Keratinocyte (primary cell): ENCODE data around the gene DTNBP1. TPM values are rescaled to one million over a fixed set of nuclear protein-coding genes. Genes with fewer than 3 reads are reported as not detected.

Experiments
- DNase-seq: peaks from one replicate; pipeline ENCODE4 v3.0.0-alpha.2; 2011; ENCODE audit warnings: low read depth, missing footprints, low spot score
- FAIRE-seq: peaks from 2 replicates; lab custom pipeline; 2011; peaks lifted over from hg19 to GRCh38; lab: Jason Lieb, UNC
- H2AFZ ChIP-seq: 2 replicates; pipeline ENCODE4 v1.6.0; 2012; ENCODE audit warnings: low read length, control low read depth, inconsistent platforms; ENCODE audit not compliant: control insufficient read depth
- H3K27ac ChIP-seq: 2 replicates; pipeline ENCODE4 v1.5.1; 2011; ENCODE audit warnings: low read length; ENCODE audit not compliant: control insufficient read depth, insufficient read depth
- H3K27me3 ChIP-seq: 3 replicates; pipeline ENCODE4 v1.6.0; 2011; ENCODE audit warnings: low read length; ENCODE audit not compliant: control insufficient read depth, insufficient read depth; ENCODE audit errors: extremely low read depth
- H3K36me3 ChIP-seq, 2 experiments: 2 replicates in 1 of 2; 3 replicates in 1 of 2; pipeline ENCODE4 v1.5.1; 2011; ENCODE audit warnings: low read length in 2 of 2, mild to moderate bottlenecking in 1 of 2; ENCODE audit not compliant: control insufficient read depth in 2 of 2, insufficient read depth in 2 of 2; ENCODE audit errors: extremely low read depth in 1 of 2
- H3K4me1 ChIP-seq: 3 replicates; pipeline ENCODE4 v1.5.1; 2011; ENCODE audit warnings: low read length; ENCODE audit not compliant: control insufficient read depth, insufficient read depth; ENCODE audit errors: extremely low read depth
- H3K4me2 ChIP-seq: 3 replicates; pipeline ENCODE4 v1.6.0; 2011; ENCODE audit warnings: low read depth, low read length; ENCODE audit not compliant: control insufficient read depth, insufficient read depth; ENCODE audit errors: extremely low read depth
- H3K4me3 ChIP-seq, 3 experiments: fragments of 200-600 bp in 1 of 3; sonication (generic) in 1 of 3; 2 replicates in 2 of 3; 3 replicates in 1 of 3; pipeline ENCODE4 v1.5.1; 2011 to 2016; ENCODE audit warnings: low read length in 3 of 3, mild to moderate bottlenecking in 3 of 3, control low read depth in 2 of 3, inconsistent platforms in 1 of 3, low read depth in 1 of 3, mixed read lengths in 1 of 3, mixed run types in 1 of 3, moderate library complexity in 1 of 3; ENCODE audit not compliant: control insufficient read depth in 2 of 3, insufficient read depth in 2 of 3; ENCODE audit errors: extremely low read depth in 1 of 3
- H3K79me2 ChIP-seq: 2 replicates; pipeline ENCODE4 v1.6.0; 2012; ENCODE audit warnings: low read length; ENCODE audit not compliant: control insufficient read depth, insufficient read depth
- H3K9ac ChIP-seq: 3 replicates; pipeline ENCODE4 v1.6.0; 2011; ENCODE audit warnings: low read length; ENCODE audit not compliant: control insufficient read depth, insufficient read depth; ENCODE audit errors: extremely low read depth
- H3K9me1 ChIP-seq: 3 replicates; pipeline ENCODE4 v1.6.0; 2011; ENCODE audit warnings: low read length; ENCODE audit not compliant: control insufficient read depth, insufficient read depth; ENCODE audit errors: extremely low read depth
- H3K9me3 ChIP-seq: 2 replicates; pipeline ENCODE4 v1.5.1; 2012; ENCODE audit warnings: low read depth, low read length; ENCODE audit not compliant: control insufficient read depth
- H4K20me1 ChIP-seq: 3 replicates; pipeline ENCODE4 v1.6.0; 2011; ENCODE audit warnings: low read length; ENCODE audit not compliant: control insufficient read depth, insufficient read depth; ENCODE audit errors: extremely low read depth
- EZH2 ChIP-seq: IDR thresholded peaks from one replicate; pipeline ENCODE4 v1.6.1; 2012; ENCODE audit warnings: inconsistent platforms, mild to moderate bottlenecking, low read length, moderate library complexity
- dilution Hi-C: fragments of 300-500 bp; cut with MboI; formaldehyde crosslinking; loops from one replicate; pipeline ENCODE4 v1.7.0; 2020; ENCODE audit warnings: low sequenced_read_pairs; ENCODE audit not compliant: extremely low pct_ligation_motif_present
- polyA plus RNA-seq, 5 experiments: library from polyadenylated mRNA; depleted of rRNA in 3 of 5; stranded (reverse) in 3 of 5; stranded (forward) in 1 of 5; unstranded in 1 of 5; fragments of >200 nt; gene quantifications; 1 replicate in 1 of 5; 2 replicates in 3 of 5; 3 replicates in 1 of 5; pipeline versions ENCODE4 v1.2.1 to v1.2.3, GENCODE V29; 2011 to 2012; ENCODE audit warnings: missing spikeins in 2 of 5, low read depth in 1 of 5, low replicate concordance in 1 of 5
- TF ChIP-seq, protein P1 (sequence below), 3 experiments: IDR thresholded peaks in 1 of 3; conservative IDR thresholded peaks in 1 of 3; optimal IDR thresholded peaks in 1 of 3; 2 replicates in 2 of 3; 3 replicates in 1 of 3; pipeline versions ENCODE3 to v1.5.1; 2011; ENCODE audit warnings: low read length in 3 of 3, mild to moderate bottlenecking in 3 of 3, moderate library complexity in 2 of 3, control low read depth in 1 of 3, inconsistent platforms in 1 of 3; ENCODE audit not compliant: insufficient read depth in 2 of 3; ENCODE audit errors: extremely low read depth in 1 of 3

DTNBP1 gene
- polyA plus RNA-seq, 1 donor (not counting 4 experiments of a cell fraction or from before 2014, with no cell fraction given), result 11.5 TPM

DNA sequence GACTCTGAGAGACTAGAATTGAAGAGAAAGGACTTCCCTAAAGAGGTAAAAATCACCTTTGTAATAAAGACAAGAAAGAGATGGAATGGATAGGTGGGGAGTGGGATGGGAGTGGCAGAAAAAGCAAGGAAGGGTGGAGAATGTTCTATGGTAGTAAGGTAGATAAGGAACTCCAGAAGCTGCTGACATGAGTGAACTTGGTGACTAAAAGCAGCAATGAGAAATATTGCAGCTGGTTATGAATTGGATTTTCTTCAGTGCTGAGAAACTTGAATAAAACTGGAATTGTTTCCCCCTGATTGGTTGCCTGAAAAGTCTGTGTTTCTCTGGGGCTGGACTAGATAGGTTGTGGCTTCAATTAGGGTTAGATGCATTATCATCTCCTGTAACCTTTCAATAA lies 15.7 kb upstream of the DTNBP1 start:
- no peaks in the 10 kb centered on the region for H4K20me1 ChIP-seq
- no peaks in the 10 kb centered on the region for H3K79me2 ChIP-seq
- no peaks in the 10 kb centered on the region for H3K9me3 ChIP-seq
- H3K4me3 ChIP-seq, result no peak overlapping the region
- H3K27ac ChIP-seq, result no peak overlapping the region
- H3K4me2 ChIP-seq, result no peak overlapping the region
- peaks cover 6% of the 10 kb centered on the region for H3K27me3 ChIP-seq
- H3K9ac ChIP-seq, result no peak overlapping the region
- DNase-seq (no peak), FAIRE-seq (no peak)
- dilution Hi-C loops, result loop anchor here (25.0 kb wide), 1 partner anchor 509 kb away; no protein-coding TSS in a partner anchor
- no peak for TF ChIP-seq EZH2
- TF ChIP-seq, protein P1, sequence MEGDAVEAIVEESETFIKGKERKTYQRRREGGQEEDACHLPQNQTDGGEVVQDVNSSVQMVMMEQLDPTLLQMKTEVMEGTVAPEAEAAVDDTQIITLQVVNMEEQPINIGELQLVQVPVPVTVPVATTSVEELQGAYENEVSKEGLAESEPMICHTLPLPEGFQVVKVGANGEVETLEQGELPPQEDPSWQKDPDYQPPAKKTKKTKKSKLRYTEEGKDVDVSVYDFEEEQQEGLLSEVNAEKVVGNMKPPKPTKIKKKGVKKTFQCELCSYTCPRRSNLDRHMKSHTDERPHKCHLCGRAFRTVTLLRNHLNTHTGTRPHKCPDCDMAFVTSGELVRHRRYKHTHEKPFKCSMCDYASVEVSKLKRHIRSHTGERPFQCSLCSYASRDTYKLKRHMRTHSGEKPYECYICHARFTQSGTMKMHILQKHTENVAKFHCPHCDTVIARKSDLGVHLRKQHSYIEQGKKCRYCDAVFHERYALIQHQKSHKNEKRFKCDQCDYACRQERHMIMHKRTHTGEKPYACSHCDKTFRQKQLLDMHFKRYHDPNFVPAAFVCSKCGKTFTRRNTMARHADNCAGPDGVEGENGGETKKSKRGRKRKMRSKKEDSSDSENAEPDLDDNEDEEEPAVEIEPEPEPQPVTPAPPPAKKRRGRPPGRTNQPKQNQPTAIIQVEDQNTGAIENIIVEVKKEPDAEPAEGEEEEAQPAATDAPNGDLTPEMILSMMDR (optimal IDR thresholded peaks at IDR 0.05 in 1 of 3, IDR thresholded peaks at IDR 0.05 in 1 of 3, conservative IDR thresholded peaks at IDR 0.05 in 1 of 3; ENCODE audit: extremely low read depth in 1 of 3, insufficient read depth in 2 of 3, low read length in 3 of 3), result no peak
- no peak overlapping the region for H2AFZ ChIP-seq
- no peaks in the 10 kb centered on the region for H3K36me3 ChIP-seq
- H3K4me1 ChIP-seq, result no peaks in the 10 kb centered on the region
- H3K9me1 ChIP-seq, result no peaks in the 10 kb centered on the region

DNA sequence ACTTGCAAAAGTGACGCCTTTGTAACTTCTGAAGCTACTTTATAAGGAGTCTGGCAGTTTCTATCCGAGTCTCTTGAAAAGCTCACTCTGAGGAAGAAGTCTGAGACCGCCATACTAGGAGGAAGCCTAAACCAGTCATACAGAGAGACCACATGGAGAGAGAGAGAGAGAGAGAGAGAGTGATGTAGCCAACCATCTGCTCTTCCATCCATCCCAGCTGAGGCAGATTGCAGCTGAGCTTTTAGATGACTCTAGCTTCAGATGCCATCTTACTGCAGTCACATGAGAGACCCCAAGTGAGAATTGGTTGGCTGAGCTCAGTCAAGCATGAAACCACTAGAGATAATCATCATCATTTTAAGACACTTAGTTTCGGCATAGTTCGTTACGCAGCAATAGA lies 15.0 kb upstream of the DTNBP1 start:
- Histone ChIP-seq H3K4me1 (no peaks in the 10 kb centered on the region), H3K9ac (no peak overlapping the region), H3K79me2 (no peaks in the 10 kb centered on the region), H3K9me3 (no peaks in the 10 kb centered on the region), H3K36me3 (no peaks in the 10 kb centered on the region), H4K20me1 (no peaks in the 10 kb centered on the region), H3K27me3 (peaks cover 6% of the 10 kb centered on the region), H3K4me2 (no peak overlapping the region), H3K27ac (no peak overlapping the region), H2AFZ (no peak overlapping the region), H3K9me1 (no peaks in the 10 kb centered on the region), H3K4me3 (no peak overlapping the region)
- no peak for DNase-seq
- TF ChIP-seq, protein P1 (optimal IDR thresholded peaks at IDR 0.05 in 1 of 3, IDR thresholded peaks at IDR 0.05 in 1 of 3, conservative IDR thresholded peaks at IDR 0.05 in 1 of 3; ENCODE audit: extremely low read depth in 1 of 3, insufficient read depth in 2 of 3, low read length in 3 of 3), result no peak
- TF ChIP-seq EZH2, result no peak
- dilution Hi-C loops, result loop anchor here (25.0 kb wide), 1 partner anchor 509 kb away; no protein-coding TSS in a partner anchor
- no peak for FAIRE-seq
